ENCODE results near the gene IL1F10.

The IL1F10 gene

GRCh38 chr2:113064898-113065297, 2.9 kb upstream of the IL1F10 start:
- Mint-ChIP-seq H3K36me3 (ENCODE audit: low read depth) (no peaks in the 10 kb centered on the region), H3K27me3 (no peaks in the 10 kb centered on the region), H3K9me3 (peaks cover 4% of the 10 kb centered on the region)

DNA sequence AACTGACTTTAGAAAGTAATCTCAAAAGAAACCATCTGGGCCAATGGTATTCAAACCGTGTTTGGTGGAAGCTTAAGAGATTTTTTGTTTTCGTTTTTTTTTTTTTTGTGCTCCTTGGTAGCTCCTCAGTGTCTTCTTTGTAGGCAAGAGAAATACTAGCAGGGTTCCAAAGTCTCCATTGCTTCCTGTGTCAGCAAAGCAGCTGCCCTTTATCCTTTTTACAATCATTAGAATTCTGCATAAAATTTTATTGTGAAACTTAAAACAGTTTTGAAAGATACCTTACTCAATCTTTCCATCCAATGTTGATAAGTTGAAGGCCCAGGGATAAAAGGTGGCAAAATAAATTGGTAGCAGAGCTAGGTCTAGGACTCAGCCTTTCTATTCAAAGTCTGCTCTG, 479 bp downstream of the IL1F10 start:
- Mint-ChIP-seq H3K9me3 (peaks cover 4% of the 10 kb centered on the region), H3K36me3 (ENCODE audit: low read depth) (no peaks in the 10 kb centered on the region), H3K4me3 (no peak overlapping the region), H3K4me1 (ENCODE audit: low read depth) (no peaks in the 10 kb centered on the region), H3K27ac (no peak overlapping the region), H3K27me3 (no peaks in the 10 kb centered on the region)

More at GRCh38 chr2:113064898-113065297, 2.9 kb upstream of the IL1F10 start:
- no peaks in the 10 kb centered on the region for H3K4me1 Mint-ChIP-seq (ENCODE audit: low read depth)
- H3K4me3 Mint-ChIP-seq, result no peak overlapping the region
- H3K27ac Mint-ChIP-seq, result no peak overlapping the region

DNA sequence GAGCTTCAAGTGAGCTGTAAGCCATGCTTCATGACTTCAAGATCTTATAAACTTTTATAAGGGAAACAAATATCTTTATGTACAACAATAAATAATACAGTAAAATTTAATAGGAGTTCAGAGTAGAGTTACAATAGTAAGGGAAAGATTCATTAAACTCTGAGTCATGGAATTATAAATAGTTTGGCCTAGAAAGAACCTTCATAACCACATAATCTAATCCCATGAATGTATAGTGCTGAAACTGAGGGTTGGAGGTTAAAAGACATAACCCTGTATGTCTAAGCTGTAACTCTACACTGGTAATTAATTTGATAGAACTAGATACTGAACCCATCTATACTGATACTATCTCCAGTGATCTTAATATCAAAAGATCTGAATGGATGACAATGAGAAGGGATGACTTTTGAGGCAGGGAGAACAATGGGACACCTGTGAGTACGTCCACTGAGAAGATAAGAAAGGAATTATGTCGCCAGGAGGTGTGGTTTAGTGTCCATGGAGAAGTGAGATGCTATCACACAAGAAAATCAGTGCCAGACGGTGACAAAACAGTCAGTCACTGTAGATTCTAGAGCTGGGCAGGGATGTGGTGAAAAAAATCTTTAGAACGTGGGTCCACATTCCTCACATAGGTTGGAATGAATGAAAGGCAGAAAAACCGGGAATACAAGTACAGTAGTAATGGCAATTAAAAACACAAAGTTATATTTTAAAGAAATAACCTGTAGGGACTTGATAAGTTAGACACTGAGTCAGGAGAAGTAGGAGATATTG, 1.1 kb downstream of the IL1F10 start:
- no peak overlapping the region for H3K4me3 Mint-ChIP-seq
- H3K27ac Mint-ChIP-seq, result no peak overlapping the region
- H3K4me1 Mint-ChIP-seq (ENCODE audit: low read depth), result no peaks in the 10 kb centered on the region
- H3K36me3 Mint-ChIP-seq (ENCODE audit: low read depth), result no peaks in the 10 kb centered on the region
- H3K9me3 Mint-ChIP-seq, result peaks cover 4% of the 10 kb centered on the region
- H3K27me3 Mint-ChIP-seq, result no peaks in the 10 kb centered on the region

DNA sequence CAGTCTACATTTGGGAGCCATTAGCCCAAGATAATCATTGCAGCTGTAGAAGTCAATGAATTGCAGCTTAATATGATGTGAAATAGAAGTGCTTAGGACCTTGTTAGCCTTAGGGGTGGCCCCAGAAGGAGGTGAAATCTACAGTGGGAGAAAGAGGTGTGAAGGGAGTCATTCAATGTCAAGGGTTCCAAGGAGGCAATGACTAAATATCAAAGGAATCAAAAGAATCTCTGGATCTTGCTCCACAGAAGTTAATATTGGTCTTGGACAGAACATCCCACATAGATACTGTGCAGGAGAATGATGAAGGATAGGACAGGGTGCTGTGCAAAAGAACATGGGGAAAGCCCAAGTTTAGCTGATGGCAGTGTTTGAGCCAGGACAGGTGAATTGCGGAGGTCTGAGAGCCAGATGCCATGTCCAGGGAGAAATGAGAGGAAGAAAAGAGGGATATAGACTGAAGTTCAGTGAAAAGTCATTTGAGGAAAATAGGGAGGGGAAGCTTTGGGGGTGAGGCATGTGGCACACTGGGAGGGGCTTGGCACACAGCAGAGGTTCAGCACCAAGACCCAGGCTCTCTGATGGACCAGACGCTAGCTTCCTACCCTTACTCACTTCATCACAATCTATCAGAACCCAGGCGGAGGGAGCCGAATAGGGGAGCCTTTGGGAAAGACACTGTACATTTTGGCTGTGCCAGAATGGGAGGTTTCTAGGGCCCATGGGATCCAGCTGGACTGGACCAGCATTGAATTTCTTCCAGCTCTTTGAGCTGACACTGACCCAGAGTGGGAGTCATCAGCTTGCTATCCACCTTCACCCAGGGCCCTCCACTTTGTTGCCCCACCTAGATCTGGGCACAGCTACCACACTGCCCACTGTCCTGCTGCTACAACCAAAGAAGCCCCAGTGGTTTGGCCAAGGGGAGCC, 2.2 kb downstream of the IL1F10 start:
- Mint-ChIP-seq H3K4me3 (no peak overlapping the region), H3K36me3 (ENCODE audit: low read depth) (no peaks in the 10 kb centered on the region), H3K27ac (no peak overlapping the region), H3K9me3 (peaks cover 4% of the 10 kb centered on the region), H3K4me1 (ENCODE audit: low read depth) (peaks cover 5% of the 10 kb centered on the region), H3K27me3 (no peaks in the 10 kb centered on the region)

DNA sequence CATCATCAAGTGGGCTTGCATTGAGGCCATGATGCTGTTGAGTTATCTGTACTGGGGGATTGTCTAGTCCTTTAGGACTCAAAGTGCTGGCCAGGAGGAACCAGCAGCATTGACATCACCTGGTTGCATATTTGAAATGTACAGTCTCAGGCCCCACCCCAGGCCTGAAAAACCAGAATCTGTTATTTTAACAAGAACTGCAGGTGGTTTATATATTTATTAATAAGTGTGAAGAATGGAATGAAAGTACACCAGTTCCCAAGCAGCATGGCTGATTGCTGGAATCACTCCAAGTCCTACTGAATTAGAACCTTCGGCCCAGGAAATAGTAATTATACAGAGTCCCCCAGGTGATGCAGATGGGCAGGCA, 2.8 kb downstream of the IL1F10 start:
- Mint-ChIP-seq H3K4me1 (ENCODE audit: low read depth) (peaks cover 10% of the 10 kb centered on the region), H3K9me3 (no peaks in the 10 kb centered on the region), H3K27ac (no peak overlapping the region), H3K4me3 (no peak overlapping the region), H3K36me3 (ENCODE audit: low read depth) (no peaks in the 10 kb centered on the region), H3K27me3 (no peaks in the 10 kb centered on the region)

DNA sequence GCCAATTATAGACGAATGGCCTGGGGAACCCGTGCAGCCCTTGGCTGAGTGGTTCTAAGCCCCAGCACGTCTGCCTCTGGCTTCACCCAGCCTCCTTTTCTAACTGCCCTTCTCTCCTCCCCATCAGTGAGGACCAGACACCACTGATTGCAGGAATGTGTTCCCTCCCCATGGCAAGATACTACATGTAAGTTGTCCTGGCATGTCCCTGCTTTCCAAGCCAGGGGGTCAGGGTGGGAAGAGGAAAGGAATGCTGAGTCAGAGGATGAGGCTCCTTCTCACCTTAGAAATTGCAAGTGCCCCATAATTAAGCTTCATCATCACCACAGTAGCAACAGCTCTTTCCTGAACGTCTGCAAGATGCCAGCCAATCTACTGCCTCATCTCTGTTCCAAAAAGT, 4.8 kb downstream of the IL1F10 start:
- Mint-ChIP-seq H3K4me3 (no peak overlapping the region), H3K9me3 (no peaks in the 10 kb centered on the region), H3K27me3 (no peaks in the 10 kb centered on the region), H3K4me1 (ENCODE audit: low read depth) (peaks cover 10% of the 10 kb centered on the region), H3K27ac (no peak overlapping the region), H3K36me3 (ENCODE audit: low read depth) (no peaks in the 10 kb centered on the region)

DNA sequence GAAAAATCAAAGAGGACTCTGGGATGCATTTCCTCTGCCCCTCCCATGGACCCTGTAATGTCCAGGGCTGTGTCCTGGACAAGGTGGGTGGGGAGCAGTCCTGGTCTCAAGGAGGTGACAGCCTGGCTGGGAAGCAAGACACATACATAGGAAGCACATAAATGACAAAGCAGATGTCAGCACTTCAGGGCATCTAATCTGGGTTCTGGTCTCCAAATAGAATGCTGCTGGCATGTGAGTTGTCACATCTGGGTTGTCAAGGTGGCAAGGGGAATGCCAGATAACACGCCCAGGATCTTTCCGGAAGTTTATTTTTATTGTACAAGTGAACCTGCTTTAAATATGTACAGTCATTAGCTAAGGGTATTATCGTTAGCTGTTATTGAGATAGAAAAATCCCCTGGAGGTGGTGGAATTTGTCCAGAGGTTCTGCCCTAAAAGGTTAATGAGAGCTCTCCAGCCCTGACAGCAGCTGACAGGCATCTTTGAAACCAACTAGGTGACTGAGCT, 5.6 kb downstream of the IL1F10 start:
- no peaks in the 10 kb centered on the region for H3K9me3 Mint-ChIP-seq
- no peak overlapping the region for H3K27ac Mint-ChIP-seq
- H3K4me3 Mint-ChIP-seq, result no peak overlapping the region
- no peaks in the 10 kb centered on the region for H3K27me3 Mint-ChIP-seq
- no peaks in the 10 kb centered on the region for H3K36me3 Mint-ChIP-seq (ENCODE audit: low read depth)
- H3K4me1 Mint-ChIP-seq (ENCODE audit: low read depth), result peaks cover 10% of the 10 kb centered on the region

DNA sequence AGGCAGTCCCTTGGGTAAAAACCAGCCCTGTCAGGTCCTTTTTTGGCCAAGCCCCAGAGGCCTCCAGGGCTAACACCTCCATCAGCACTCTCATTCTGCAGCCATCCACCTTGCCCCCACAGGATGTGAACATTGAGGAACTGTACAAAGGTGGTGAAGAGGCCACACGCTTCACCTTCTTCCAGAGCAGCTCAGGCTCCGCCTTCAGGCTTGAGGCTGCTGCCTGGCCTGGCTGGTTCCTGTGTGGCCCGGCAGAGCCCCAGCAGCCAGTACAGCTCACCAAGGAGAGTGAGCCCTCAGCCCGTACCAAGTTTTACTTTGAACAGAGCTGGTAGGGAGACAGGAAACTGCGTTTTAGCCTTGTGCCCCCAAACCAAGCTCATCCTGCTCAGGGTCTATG, 7.3 kb downstream of the IL1F10 start:
- Mint-ChIP-seq H3K4me1 (ENCODE audit: low read depth) (peaks cover 10% of the 10 kb centered on the region), H3K4me3 (no peak overlapping the region), H3K9me3 (no peaks in the 10 kb centered on the region), H3K36me3 (ENCODE audit: low read depth) (no peaks in the 10 kb centered on the region), H3K27ac (no peak overlapping the region), H3K27me3 (no peaks in the 10 kb centered on the region)

- Mint-ChIP-seq H3K36me3 (ENCODE audit: low read depth) (no peaks in the 10 kb centered on the region), H3K27ac (no peak overlapping the region)
Observed at GRCh38 chr2:113075600-113075999, 7.8 kb downstream of the IL1F10 start.

GRCh38 chr2:113076954-113077669, 9.3 kb downstream of the IL1F10 start:
- Mint-ChIP-seq H3K27ac (no peak overlapping the region), H3K4me1 (ENCODE audit: low read depth) (peaks cover 14% of the 10 kb centered on the region), H3K36me3 (ENCODE audit: low read depth) (no peaks in the 10 kb centered on the region), H3K27me3 (peaks cover 6% of the 10 kb centered on the region), H3K9me3 (no peaks in the 10 kb centered on the region), H3K4me3 (no peak overlapping the region)

More at GRCh38 chr2:113075600-113075999, 7.8 kb downstream of the IL1F10 start:
- H3K9me3 Mint-ChIP-seq, result no peaks in the 10 kb centered on the region
- no peak overlapping the region for H3K4me3 Mint-ChIP-seq
- peaks cover 2% of the 10 kb centered on the region for H3K27me3 Mint-ChIP-seq
- peaks cover 10% of the 10 kb centered on the region for H3K4me1 Mint-ChIP-seq (ENCODE audit: low read depth)

- Mint-ChIP-seq H3K4me3 (no peak overlapping the region), H3K27me3 (peaks cover 6% of the 10 kb centered on the region), H3K9me3 (no peaks in the 10 kb centered on the region), H3K36me3 (ENCODE audit: low read depth) (no peaks in the 10 kb centered on the region), H3K27ac (no peak overlapping the region), H3K4me1 (ENCODE audit: low read depth) (peaks cover 18% of the 10 kb centered on the region)
Observed at GRCh38 chr2:113077921-113078320, 10.2 kb downstream of the IL1F10 start.

DNA sequence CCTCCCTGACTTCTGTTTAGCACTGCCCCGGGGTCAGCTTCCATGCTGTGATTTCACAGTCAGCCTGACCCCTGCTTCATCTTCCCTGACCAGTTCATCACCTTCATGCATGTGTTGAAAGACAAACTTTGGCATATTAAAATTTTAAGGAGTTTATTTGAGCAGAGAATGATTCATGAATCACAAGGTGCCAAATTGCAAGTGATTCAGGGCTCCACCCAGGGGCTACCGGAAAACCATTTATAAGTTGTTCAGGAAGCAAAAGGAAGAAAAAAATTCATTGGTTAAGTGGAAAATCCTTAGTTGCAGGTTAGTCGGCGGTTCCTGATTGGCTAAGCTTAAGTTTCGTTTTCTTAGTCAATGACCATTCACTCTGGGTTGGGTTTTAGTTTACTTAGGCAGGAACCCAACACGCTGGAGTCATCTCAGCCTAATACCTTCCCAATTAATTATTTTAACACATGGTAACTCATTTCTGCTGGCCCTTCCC, 10.6 kb downstream of the IL1F10 start:
- peaks cover 23% of the 10 kb centered on the region for H3K4me1 Mint-ChIP-seq (ENCODE audit: low read depth)
- no peaks in the 10 kb centered on the region for H3K9me3 Mint-ChIP-seq
- no peak overlapping the region for H3K27ac Mint-ChIP-seq
- H3K36me3 Mint-ChIP-seq (ENCODE audit: low read depth), result no peaks in the 10 kb centered on the region
- H3K27me3 Mint-ChIP-seq, result peaks cover 6% of the 10 kb centered on the region
- no peak overlapping the region for H3K4me3 Mint-ChIP-seq

- no peak overlapping the region for H3K4me3 Mint-ChIP-seq
- no peak overlapping the region for H3K27ac Mint-ChIP-seq
- no peaks in the 10 kb centered on the region for H3K36me3 Mint-ChIP-seq (ENCODE audit: low read depth)
- H3K27me3 Mint-ChIP-seq, result peaks cover 6% of the 10 kb centered on the region
- peaks cover 28% of the 10 kb centered on the region for H3K4me1 Mint-ChIP-seq (ENCODE audit: low read depth)
- H3K9me3 Mint-ChIP-seq, result no peaks in the 10 kb centered on the region
Observed at GRCh38 chr2:113079131-113079530, 11.4 kb downstream of the IL1F10 start.

DNA sequence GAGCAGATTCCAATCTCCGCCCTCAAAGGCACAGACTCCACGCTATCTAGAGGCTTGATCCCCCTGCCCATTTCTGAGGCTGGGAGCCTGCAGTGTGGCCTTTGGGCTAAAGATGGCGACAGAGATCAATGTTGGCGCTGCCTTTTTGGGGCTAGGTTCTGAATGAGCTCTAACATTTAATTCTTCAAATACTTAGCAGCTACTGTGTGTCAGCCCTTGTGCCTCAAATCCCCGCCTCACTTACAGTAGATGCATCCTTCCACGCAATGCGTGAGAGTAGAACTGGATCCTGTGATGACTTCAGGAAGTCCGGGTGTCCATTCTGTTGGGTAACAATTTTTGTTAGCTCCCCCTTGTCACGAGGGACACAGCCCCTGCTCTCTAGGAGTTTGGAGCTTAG, 12.4 kb downstream of the IL1F10 start:
- H3K4me3 Mint-ChIP-seq, result no peak overlapping the region
- no peaks in the 10 kb centered on the region for H3K36me3 Mint-ChIP-seq (ENCODE audit: low read depth)
- no peak overlapping the region for H3K27ac Mint-ChIP-seq
- peaks cover 25% of the 10 kb centered on the region for H3K4me1 Mint-ChIP-seq (ENCODE audit: low read depth)
- H3K9me3 Mint-ChIP-seq, result no peaks in the 10 kb centered on the region
- peaks cover 11% of the 10 kb centered on the region for H3K27me3 Mint-ChIP-seq
